ENCODE data around the gene FARP2.
"Not testable (repeated sequence)": the region's sequence is repeated elsewhere in the genome, so short reads cannot be mapped to it uniquely, and the experiment has no call there.

FARP2 gene

DNA sequence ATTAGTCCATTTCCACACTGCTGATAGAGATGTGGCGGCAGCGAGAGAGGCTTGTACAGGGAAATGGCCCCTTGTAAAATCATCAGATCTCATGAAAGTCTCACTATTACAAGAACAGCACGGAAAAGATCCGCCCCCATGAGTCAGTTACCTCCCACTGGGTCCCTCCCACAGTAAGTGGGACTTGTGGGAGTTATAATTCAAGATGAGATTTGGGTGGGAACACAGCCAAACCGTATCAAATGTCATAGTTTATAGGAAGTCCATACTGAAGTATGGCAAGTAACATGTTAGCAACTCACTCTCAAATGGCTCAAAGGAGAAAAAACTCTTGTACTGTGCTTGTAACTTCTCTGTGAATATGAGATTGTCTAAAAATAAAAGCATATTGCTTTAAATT, 56.1 kb downstream of the FARP2 start:
- no peak for DNase-seq

DNA sequence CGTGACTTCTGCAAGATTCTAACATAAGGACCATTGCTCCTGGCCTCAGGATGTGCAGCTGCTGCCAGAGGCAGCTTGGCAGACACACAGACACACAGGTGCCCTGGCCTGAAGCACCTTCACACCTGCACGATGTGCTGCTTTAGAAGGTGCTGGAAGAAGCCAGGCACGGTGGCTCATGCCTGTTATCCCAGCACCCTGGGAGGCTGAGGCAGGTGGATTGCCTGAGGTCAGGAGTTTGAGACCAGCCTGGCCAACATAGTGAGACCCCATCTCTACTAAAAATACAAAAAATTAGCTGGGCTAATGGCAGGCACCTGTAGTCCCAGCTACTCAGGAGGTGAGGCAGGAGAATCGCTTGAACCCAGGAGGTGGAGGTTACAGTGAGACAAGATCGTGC, 57.4 kb downstream of the FARP2 start:
- DNase-seq = not testable (repeated sequence)

DNA sequence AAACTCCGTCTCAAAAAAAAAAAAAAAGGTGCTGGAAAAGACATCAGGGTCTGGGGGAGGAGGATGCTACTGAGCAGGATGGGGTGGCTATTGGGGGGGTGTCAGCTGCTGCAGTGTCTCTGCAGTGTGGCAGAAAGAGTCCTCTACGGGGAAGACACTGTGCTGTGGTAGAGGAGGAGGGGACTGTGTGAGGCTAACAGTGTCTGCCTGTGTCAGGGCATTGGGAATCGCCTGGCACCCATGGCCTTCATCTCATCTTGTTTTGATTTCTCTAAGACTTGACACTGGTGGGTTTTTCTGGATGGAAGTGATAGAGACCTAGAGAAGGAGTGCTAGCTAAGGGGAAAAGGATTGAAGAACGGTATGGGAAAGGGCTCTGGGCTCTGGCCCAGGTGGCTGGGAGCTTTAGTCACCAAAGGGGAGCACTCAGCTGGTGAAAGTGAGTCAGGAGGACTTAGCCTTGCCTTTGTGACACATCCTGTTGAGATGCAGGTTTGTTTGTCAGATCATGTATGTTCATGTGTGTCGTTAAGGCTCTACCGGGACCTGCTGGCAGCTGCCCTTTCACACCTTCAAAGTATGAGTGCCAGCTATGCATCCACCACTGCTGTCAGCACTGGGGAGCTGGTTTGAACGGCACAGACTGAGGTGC, 58.0 kb downstream of the FARP2 start:
- no peak for DNase-seq

DNA sequence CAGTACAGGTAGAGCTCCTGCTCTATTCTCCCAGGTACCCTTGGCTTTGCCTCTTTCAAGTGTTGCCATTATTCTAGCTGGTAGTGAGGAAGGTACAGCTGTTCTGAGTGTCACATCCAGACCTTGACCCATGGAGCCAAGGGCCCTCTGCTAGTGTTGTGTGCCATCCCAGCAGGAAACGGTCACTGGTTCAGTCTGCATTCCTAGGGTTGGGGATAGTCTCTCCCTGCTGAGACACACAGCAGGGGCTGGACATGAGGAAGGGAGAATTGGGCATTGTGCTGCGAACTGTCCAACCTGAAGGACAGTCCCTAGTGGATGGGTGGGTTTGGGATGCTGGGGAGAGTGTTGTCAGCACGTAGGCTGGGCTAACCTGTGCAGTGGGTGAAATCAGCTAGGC, 59.1 kb downstream of the FARP2 start:
- no peak for DNase-seq

DNA sequence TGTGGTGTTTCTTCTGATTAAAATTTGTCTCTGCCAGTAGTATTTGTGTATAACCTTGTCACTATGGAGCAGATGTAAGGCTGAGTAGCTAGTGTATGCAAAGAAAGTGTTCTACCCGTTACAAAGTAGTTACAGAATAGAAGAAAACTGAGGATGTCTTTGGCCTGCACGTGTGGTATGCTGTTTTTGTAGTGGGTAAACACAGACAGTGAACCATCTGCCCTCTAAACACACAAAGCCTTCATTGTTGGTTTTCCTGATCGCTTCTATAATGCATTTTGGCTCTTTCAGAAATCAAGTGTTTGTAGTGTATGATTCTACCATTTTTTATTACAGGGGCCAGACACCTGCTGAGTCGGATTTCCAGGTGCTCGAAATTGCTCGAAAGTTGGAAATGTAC, 61.5 kb downstream of the FARP2 start:
- no peak for DNase-seq

DNA sequence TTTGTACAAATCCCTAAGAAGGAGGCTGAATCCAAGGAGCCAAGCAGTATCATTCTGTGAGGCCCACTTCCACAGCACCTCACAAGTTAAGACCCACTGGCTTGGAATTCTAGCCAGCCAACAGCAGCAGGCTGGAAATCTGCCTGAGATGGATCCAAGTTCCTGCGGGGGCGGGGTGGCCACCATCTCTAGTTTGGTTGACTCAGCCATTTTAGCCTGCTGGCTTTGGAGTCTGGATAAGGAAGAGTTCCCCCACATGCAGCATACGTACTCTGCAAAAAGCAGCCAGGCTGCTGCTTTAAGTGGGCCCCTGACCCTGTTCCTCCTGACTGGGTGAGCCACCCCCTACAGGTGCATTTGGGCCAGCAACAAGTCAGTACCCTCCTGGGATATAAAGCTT, 65.2 kb downstream of the FARP2 start:
- DNase-seq = no peak

DNA sequence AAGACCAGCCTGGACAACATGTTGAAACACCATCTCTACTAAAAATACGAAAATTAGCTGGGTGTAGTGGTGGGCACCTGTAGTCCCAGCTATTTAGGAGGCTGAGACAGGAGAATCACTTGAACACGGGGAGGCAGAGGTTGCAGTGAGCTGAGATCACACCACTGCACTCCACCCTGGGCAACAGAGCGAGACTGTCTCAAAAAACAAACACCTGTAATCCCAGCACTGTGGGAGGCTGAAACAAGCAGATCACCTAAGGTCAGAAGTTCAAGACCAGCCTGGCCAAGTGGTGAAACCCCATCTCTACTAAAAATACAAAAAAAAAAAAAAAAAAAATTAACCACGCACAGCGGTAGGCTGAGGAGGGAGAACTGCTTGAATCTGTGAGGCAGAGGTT, 65.9 kb downstream of the FARP2 start:
- not testable (repeated sequence) for DNase-seq

DNA sequence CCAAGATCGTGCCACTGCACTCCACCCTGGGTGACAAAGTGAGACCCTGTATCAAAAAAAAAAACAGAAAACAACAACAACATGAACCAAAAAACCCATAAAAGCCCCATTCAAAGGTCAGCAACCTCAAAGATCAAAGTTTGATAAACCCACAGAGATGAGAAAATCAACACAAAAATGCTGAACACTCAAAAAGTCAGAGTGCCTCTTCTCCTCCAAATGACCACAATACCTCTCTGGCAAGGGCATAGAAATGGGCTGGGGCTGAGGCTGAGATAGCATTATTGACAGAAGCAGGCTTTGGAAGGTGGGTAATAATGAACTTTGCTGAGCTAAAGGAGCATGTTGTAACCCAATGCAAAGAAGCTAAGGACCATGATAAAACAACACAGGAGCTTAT, 66.3 kb downstream of the FARP2 start:
- DNase-seq = no peak

DNA sequence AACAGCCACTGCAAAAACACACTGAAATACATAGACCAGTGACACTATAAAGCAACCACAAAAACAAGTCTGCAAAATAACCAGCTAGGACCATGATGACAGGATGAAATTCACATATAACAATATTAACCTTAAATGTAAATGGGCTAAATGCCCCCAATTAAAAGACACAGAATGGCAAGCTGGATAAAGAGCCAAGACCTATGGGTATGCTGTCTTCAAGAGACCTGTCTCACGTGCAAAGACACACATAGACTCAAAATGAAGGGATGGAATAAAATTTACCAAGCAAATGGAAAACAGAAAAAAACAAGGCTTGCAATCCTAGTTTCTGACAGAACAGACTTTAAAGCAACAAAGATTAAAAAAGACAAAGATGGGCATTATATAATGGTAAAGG, 67.4 kb downstream of the FARP2 start:
- DNase-seq = not testable (repeated sequence)

DNA sequence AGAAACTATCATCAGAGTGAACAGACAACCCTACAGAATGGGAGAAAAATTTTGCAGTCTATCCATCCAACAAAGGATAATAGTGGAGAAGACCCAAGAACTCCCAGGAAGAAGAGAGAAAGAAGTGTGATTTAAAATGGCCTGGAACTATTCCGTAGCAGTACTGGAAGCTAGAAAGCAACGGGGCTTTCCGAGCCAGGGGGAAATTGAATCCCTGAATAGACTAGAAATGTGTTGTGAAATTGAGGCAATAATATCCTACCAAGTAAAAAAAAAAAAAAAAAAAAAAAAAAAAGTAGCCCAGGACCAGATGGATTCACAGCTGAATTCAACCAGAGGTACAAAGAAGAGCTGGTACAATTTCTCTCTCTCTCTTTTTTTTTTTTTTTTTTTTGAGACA, 69.3 kb downstream of the FARP2 start:
- DNase-seq = no peak

DNA sequence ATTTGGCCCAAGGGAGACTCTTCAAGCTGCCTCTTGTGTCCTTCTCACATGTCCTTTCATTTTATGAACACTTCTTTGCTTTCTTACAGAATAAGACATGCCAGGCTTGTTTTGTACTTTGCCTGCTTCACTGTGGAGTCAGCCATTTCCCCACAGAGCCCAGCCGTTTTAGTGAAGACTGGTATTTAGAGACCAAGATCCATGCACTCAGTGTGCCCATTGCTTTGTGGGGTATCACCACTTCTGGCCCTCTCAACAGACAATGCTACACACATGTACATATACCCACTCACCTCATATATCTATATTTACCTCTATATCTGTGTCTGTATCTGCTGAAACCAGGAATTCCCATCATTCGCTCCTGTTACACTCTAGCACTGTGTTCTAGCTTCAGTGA, 74.1 kb downstream of the FARP2 start:
- no peak for DNase-seq

DNA sequence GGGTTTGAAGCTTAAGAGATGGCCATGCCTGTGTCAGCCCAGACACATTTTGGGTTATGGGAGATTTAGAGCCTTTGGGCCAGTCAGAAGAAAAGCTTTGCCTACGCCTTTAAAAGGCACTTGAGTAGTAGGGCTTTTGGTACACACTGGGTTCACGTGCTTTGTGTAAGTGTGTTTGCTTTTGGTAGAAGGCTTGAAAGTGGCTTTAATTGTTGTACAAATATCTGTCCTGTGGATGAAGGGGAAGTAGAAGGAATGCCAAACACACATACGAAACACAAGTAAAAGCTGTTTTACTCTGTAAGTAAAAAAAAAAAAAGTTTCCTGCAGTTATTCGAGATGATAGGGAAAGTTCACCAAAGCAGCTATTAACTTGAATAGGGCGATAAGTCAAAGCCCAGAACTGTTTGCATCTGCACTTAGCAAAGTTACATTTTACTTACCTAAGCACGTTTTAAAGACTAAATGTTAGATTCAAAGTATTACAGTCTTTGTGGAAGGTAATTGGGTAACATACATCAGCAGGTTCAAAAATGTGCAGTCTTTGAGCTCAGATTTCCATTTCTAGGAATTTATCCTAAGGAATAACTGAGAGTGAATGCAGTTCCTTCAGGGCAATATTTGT, 76.9 kb downstream of the FARP2 start:
- no peak for DNase-seq

DNA sequence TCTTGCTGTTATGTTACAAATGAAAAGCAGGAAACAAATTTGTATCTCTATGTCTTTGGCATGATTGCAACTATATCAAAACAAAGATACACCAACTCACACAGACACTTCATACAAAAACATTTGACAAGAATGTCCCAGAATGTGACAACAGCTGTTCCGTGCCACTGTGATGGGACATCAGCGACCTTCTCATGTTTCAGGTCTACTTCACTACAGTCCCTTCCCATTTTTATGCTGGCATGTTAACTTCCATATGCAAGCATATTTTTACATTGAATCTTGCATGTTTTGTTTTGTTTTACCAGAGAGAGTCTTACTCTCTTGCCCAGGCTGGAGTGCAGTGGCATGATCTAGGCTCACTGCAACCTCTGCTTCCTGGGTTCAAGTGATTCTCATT, 81.1 kb downstream of the FARP2 start:
- DNase-seq = no peak

DNA sequence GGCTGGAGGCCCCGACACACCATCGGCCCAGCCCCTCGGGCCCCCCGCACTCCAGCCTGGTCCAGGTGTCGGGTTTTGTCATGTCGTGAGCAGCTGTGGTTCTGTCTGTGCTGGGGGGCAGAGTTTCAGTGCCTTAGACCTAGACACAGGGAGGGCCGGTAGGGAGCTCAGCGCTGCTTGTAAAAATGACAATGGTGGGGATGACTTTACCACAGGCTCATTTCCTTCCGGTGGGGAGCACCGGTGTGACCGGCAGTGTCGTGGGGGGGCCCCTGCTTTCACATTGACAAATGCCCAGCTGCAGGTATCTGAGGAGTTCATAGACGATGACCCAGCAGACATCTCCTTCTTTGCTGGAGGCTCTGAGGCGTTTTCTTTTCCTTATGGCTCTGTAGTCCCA, 85.4 kb downstream of the FARP2 start:
- no peak for DNase-seq

DNA sequence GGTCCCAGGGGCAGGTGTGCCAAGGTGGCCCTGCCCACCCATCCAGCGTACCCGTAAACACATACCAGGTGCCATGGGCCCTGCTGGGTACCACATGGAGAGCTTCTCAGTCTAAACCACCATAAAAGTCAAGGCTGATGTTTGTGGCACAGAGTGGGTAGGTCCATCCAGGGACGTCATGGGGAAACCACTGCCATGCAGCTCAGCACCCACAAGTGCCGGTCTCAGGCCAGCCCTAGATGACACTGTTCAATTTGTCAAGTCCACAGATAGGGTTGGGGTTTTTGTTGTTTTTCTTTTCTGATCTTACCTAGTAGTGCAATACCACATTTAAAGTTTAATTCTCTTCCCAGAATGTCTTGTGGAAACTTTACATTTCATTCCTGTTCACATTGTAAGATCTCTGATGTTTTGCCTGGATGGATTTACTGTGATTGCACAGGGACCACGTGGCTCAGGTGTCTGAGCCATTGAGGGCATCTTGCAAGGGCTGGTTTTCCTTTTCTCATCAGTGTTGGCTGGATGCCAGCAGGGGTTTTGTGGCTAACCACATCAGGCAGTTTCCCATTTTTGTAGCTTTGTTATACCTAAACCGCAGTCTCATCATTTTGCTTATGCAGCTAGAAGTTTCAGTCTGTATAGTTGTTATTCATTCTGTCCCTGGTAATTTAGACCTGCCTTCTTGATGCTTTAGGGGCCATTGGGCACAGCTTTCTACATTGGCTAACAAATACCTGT, 87.6 kb downstream of the FARP2 start:
- peak; percentile 87 for DNase-seq

DNA sequence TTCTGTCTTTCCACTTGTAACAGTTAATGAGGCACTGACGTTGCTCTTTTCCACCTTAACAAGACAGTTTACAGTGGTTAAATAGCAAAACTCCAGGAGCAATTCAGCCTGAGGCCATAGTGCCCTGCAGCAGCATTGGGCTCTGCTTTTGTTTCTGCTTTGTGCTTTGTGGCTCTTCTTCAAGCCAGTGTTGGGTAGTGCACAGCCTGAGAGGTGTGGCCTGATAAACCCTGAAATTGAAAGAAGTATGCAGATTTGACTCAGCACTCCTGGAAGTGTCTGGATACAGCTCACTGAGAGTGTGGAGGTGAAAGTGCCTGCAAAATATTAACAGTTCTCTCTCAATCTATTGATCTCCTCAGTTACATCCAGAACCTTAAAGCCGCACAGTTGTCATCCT, 89.3 kb downstream of the FARP2 start:
- no peak for DNase-seq

DNA sequence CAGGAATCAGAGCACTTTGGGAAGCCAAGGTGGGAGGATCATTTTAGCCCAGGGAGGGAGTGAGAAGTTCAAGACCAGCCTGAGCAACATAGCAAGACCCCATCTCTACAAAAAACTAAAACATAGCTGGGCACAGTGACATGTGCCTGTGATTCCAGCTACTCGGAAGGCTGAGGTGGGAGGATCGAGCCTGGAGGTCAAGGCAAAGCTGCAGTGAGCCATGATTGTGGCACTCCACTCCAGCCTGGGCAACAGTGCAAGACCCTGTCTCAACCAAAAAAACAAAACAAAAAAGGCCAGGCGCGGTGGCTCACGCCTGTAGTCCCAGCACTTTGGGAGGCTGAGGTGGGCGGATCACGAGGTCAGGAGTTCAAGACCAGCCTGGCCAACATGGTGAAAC, 94.0 kb downstream of the FARP2 start:
- DNase-seq = not testable (repeated sequence)

DNA sequence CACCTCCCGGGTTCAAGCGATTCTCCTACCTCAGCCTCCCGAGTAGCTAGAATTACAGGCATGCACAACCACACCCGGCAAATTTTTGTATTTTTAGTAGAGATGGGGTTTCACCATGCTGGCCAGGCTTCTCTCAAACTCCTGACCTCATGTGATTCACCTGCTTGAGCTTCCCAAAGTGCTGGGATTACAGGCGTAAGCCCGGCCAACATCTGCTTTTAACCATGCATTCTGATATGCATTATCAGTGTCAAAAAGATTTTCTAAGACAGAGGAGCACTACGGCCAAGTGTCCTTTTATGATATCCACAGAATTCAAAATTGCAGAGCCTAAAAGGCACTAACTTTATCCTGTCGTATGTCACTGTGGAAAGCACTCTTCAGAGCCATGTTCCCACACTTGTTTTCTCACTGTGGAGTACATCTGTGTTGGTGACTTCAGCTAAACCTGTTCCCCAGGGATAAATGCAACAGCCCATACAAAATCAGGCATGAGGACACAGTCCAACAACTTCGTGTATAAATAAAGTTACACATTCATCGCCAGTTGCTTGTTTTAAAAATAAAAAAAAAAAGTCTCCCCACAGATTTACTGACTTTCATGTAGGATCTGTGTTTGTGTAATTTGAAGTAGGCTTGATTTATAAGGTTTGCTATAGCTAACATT, 95.9 kb downstream of the FARP2 start:
- DNase-seq = no peak

DNA sequence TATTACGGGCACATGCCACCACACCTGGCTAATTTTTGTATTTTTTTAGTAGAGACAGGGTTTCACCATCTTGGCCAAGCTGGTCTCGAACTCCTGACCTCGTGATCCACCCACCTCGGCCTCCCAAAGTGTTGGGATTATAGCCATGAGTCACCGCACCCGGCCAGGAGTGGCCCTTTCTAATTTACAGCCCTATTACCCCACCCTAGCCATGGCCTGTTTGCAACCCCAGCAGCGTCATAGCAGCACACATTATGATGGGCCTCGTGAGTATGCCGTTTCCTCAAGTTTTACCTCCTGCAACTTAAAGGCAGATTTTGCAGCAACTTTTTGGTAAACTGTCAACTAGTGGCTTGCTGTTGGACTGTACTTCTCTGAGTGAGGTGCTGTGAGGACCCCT, 97.8 kb downstream of the FARP2 start:
- DNase-seq = not testable (repeated sequence)

DNA sequence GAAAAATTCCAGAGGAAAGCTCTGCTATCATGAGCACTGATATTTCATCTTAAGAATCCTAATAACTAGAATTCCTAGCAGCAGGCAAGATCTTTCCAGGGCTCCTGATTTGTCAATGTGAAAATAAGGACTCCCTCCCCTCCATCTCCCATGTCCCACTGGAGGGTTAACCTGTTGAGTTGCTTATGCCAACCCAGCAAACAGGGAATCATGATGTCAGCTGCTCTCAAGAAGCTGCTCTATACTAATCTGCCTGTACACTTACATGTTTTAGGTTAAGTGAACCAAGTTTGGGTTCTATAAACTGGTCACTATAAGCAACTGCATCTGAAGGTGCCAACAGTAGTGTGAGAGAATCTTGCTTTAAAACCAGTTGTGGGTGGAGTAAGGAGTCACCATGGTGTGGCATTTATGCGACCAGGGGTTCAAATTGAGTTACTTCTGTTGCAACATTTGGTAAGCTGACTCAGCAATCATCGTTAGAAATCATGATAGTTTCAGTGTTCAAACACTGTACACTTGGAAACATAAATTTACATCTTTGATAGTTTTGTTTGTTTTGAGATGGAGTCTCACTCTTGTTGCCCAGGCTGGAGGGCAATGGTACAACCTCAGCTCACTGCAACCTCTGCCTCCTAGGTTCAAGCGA, 98.9 kb downstream of the FARP2 start:
- no peak for DNase-seq

DNA sequence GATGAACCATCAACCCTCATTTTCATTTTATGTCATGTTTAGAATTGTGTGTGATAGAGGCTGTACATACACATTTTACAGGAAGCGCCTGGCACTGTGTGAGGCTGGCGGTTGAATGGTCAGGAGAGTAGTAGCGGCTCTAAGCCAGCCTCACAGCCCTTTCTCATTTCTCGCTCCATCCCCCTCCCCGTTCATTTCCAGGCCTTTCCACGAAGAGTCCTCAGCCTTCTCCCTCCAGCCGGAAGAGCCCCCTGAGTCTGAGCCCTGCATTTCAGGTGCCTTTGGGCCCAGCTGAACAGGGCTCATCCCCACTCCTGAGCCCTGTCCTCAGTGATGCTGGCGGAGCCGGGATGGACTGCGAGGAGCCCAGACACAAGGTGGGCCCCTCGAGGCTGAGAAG, 100.5 kb downstream of the FARP2 start:
- no peak for DNase-seq

DNA sequence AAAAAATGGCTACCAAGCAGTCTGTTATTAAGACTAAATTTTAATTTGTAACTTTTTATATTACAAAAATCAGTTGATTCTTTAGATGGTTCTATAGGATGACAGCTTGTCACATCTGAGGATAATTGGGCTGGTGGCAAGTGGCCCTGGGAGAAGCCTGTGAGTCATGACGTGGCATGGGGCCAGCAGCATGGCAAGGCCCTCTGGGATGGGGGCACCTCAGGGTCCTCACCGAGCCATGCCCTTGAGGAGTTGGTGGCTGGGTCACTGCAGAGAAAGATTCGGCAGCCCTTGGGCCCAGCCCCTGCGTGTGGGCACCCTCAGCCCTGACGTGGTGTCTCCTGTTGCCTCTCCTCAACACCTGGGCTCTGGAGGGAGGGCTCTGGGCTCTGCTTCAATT, 102.6 kb downstream of the FARP2 start:
- no peak for DNase-seq

DNA sequence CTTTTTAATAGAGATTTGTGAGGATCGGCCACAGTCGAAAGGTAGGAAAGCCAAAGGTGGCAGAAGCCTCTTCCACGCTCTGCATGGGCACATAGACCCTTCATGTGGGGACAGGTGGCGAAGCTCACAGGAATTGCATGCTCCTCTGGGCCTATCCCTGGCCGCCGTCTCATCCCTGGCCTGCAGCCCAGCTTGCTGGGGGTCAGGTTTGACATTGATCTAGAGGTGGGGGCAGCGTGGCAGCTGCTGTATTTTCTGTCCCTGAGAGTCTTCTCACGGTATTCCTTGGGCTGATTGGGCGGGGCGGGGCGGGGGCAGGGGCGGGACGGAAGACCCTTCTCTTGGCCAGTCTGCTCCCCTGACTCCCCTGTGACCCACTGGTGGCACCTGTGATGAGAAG, 103.4 kb downstream of the FARP2 start:
- no peak for DNase-seq

Data from T-helper 9 cell (primary cell).